Measurements from ENCODE around the gene FOXB1.

GRCh38 chr15:59999612-60000112 lies 4.4 kb upstream of the FOXB1 start:
- TF ChIP-seq EP300 (conservative IDR thresholded peaks at IDR 0.05; ENCODE audit: poor library complexity, severe bottlenecking) (no peak), CTCF (IDR thresholded peaks at IDR 0.05; ENCODE audit: poor library complexity, severe bottlenecking) (no peak), TAF1 (IDR thresholded peaks at IDR 0.05; ENCODE audit: low read depth) (no peak), EZH2 (IDR thresholded peaks at IDR 0.05; ENCODE audit: borderline replicate concordance, insufficient read depth, low read length, poor library complexity, severe bottlenecking) (no peak), REST (IDR thresholded peaks at IDR 0.05; ENCODE audit: borderline replicate concordance) (no peak), POLR2AphosphoS5 (IDR thresholded peaks at IDR 0.05) (no peak), SMC3 (conservative IDR thresholded peaks at IDR 0.05; ENCODE audit: poor library complexity) (no peak), MXI1 (conservative IDR thresholded peaks at IDR 0.05; ENCODE audit: poor library complexity, severe bottlenecking) (no peak), RAD21 (conservative IDR thresholded peaks at IDR 0.05) (no peak)
